Adrenal gland (tissue), 12 donors: ENCODE results near the gene HPS4. TPM values are rescaled to one million over a fixed set of nuclear protein-coding genes. Genes with fewer than 3 reads are reported as not detected.

Source experiments
- DNase-seq, 7 donors: peaks; one replicate each; pipeline ENCODE4 v3.0.0-alpha.2; 2019 to 2020
- H3K27ac ChIP-seq, 5 donors: fragments of 200-600 bp; sonication (generic) in 4 of 5; 1 replicate in 3 of 5; 2 replicates in 2 of 5; pipeline versions ENCODE4 v1.5.1 to v1.8.0; 2016 to 2020; ENCODE audit warnings: mild to moderate bottlenecking in 1 of 5
- H3K27me3 ChIP-seq: fragments of 200-600 bp; 2 replicates; pipeline ENCODE4 v1.8.0; 2021
- H3K36me3 ChIP-seq, 2 donors: fragments of 200-600 bp; replicated peaks in 1 of 2; 1 replicate in 1 of 2; 2 replicates in 1 of 2; pipeline versions ENCODE4 v1.5.1 to v1.8.0; 2018 to 2022
- H3K4me1 ChIP-seq, 2 donors: fragments of 200-600 bp; replicated peaks in 1 of 2; 1 replicate in 1 of 2; 2 replicates in 1 of 2; pipeline versions ENCODE4 v1.5.1 to v1.8.0; 2018 to 2021
- H3K4me3 ChIP-seq, 4 donors: fragments of 200-600 bp; sonication (generic) in 3 of 4; one replicate each; pipeline ENCODE4 v1.5.1; 2016 to 2018
- H3K9me3 ChIP-seq, 3 donors: fragments of 200-600 bp; sonication (generic) in 1 of 3; replicated peaks in 1 of 3; 1 replicate in 2 of 3; 2 replicates in 1 of 3; pipeline versions ENCODE4 v1.5.1 to v1.8.0; 2016 to 2021
- CTCF ChIP-seq, 6 experiments: fragments of 450-650 bp in 4 of 6; fragments of 200-600 bp in 2 of 6; sonication (generic) in 1 of 6; IDR thresholded peaks; 1 replicate in 5 of 6; 2 replicates in 1 of 6; pipeline versions ENCODE4 v1.5.1 to v1.8.0; 2016 to 2021; ENCODE audit warnings: antibody characterized with exemption in 6 of 6, mild to moderate bottlenecking in 2 of 6, moderate library complexity in 1 of 6
- POLR2A ChIP-seq, 2 donors: fragments of 450-650 bp; IDR thresholded peaks; one replicate each; pipeline ENCODE4 v1.6.1; 2017; ENCODE audit warnings: antibody characterized with exemption in 2 of 2, mild to moderate bottlenecking in 2 of 2, moderate library complexity in 1 of 2
- WGBS, 4 donors: extraction: QIAGEN DNeasy Blood & Tissue Kit in 2 of 4; methylation state at CpG; one replicate each; pipeline versions ENCODE4 v1.1.5 to v1.1.7; 2013 to 2017; 5-methylcytosine and 5-hydroxymethylcytosine counted together
- intact Hi-C, 2 donors: fragments of 100-400 bp; cut with DNase I; formaldehyde crosslinking; loops; one replicate each; pipeline versions ENCODE4 v1.14.1 to v1.15.0; 2022 to 2023
- polyA plus RNA-seq, 3 donors: library from polyadenylated mRNA; stranded (reverse); fragments of 200-250 nt in 2 of 3; fragments of 350-450 nt in 1 of 3; fragmentation: Illumina TruSeq in 1 of 3; extraction: RNeasy Lipid Tissue Mini Kit (QIAGEN cat#74804) in 1 of 3; gene quantifications; one replicate each; pipeline ENCODE4 v1.2.3, GENCODE V29; 2013 to 2014
- total RNA-seq, 9 donors: library from RNA; depleted of rRNA in 4 of 9; stranded (reverse); fragments of >200 nt in 4 of 9; fragments of 120-200 nt in 1 of 9; fragmentation: NEBNext Ultra II Directional in 1 of 9; extraction: Animal tissue kit (Norgen Biotek cat#: 25700) in 1 of 9; gene quantifications; one replicate each; pipeline versions ENCODE4 v1.1.0 to v1.2.4, GENCODE V29; 2013 to 2023
- donor health status: healthy with polysubstance abuse.
- donor health status: Bipolar disorder and iron deficiency.
- donor health status: DM: yes; HTN: yes; CAD: no.
- donor health status: DM: no; HTN: no; CAD: no.
- donor health status: DM: no; HTN: no; CAD: no.
- donor health status: DM: yes; HTN: yes; CAD: no.

Gene HPS4
- total and polyA plus RNA-seq, 12 donors, result 19.9 to 38.6 (median 31.9) TPM

- 69 to 81% (median 75%) methylated on average over 5 of the region's 5 CpGs for WGBS, 4 donors
- intact Hi-C loops, result loop anchor here in 1 of 2 donors (5.0 kb wide), 1 partner anchor 61 kb away; no protein-coding TSS in a partner anchor
These were observed 81.9 kb downstream of the HPS4 start for GRCh38 chr22:26401726-26402125.

More at GRCh38 chr22:26401726-26402125, 81.9 kb downstream of the HPS4 start:
- TF ChIP-seq CTCF (IDR thresholded peaks at IDR 0.05), result no peak
- no peak for TF ChIP-seq POLR2A (IDR thresholded peaks at IDR 0.05)
- Histone ChIP-seq H3K27me3 (no peaks in the 10 kb centered on the region), H3K36me3 (no peaks in the 10 kb centered on the region), H3K9me3 (no peaks in the 10 kb centered on the region), H3K4me1 (peaks cover 0 to 4% of the 10 kb centered on the region in 2 donors), H3K4me3 (no peak overlapping the region), H3K27ac (no peak overlapping the region)
- DNase-seq, result no peak

Other genes starting within 250 kb of the HPS4 start
- gene ASPHD2, start 54.5 kb downstream of the HPS4 start, total RNA-seq, result 1 to 10 TPM in 1 of 9 donors, under 1 TPM in 8; 0.06 to 1.7 (median 0.50) TPM
- gene ASPHD2, start 54.5 kb downstream of the HPS4 start, polyA plus RNA-seq, result under 1 TPM; 0.17 to 0.84 (median 0.40) TPM
- 100 to 1,000 TPM in 1 of 9 donors, 10 to 100 TPM in 8; 11.8 to 261 (median 17.8) TPM for gene SRRD, start 94 bp upstream of the HPS4 start, total RNA-seq
- gene SRRD, start 94 bp upstream of the HPS4 start, polyA plus RNA-seq, result 10 to 100 TPM; 10.3 to 18.2 (median 10.5) TPM
- 10 to 100 TPM; 25.0 to 73.3 (median 38.2) TPM for gene TFIP11, start 28.7 kb upstream of the HPS4 start, total RNA-seq
- gene TFIP11, start 28.7 kb upstream of the HPS4 start, polyA plus RNA-seq, result 10 to 100 TPM; 28.8 to 38.3 (median 32.2) TPM
- 100 to 1,000 TPM in 1 of 9 donors, 10 to 100 TPM in 8; 17.6 to 167 (median 69.7) TPM for gene TPST2, start 106.3 kb upstream of the HPS4 start, total RNA-seq
- 10 to 100 TPM; 15.7 to 21.2 (median 17.7) TPM for gene TPST2, start 106.3 kb upstream of the HPS4 start, polyA plus RNA-seq
- 1 to 10 TPM in 7 of 9 donors, under 1 TPM in 2; 0.39 to 2.6 (median 1.9) TPM for gene CRYBB1, start 134.2 kb upstream of the HPS4 start, total RNA-seq
- gene CRYBB1, start 134.2 kb upstream of the HPS4 start, polyA plus RNA-seq, result 1 to 10 TPM in 1 of 3 donors, under 1 TPM in 2; 0.55 to 1.4 (median 0.88) TPM
- gene CRYBA4, start 138.2 kb upstream of the HPS4 start, total RNA-seq, result not detected
- gene CRYBA4, start 138.2 kb upstream of the HPS4 start, polyA plus RNA-seq, result not detected
- gene MIAT, start 173.8 kb upstream of the HPS4 start, total RNA-seq, result 10 to 100 TPM in 2 of 9 donors, 1 to 10 TPM in 5, under 1 TPM in 2; 0.18 to 11.4 (median 1.6) TPM
- 10 to 100 TPM in 1 of 3 donors, 1 to 10 TPM in 2; 4.6 to 23.9 (median 7.0) TPM for gene MIAT, start 173.8 kb upstream of the HPS4 start, polyA plus RNA-seq